Effector memory CD8-positive, alpha-beta T cell (primary cell): Measurements from ENCODE around the gene IGSF10.

ENCODE experiments used
- ATAC-seq: fragments of 150-1000 bp; cut with Tn5 transposase; replicated peaks from 2 replicates; pipeline ENCODE4 v1.10.0; 2021; ENCODE audit warnings: mild to moderate bottlenecking, moderate library complexity
- DNase-seq, 3 experiments: peaks; one replicate each; pipeline ENCODE4 v3.0.0; 2021
- H3K27ac Mint-ChIP-seq, 2 donors: one replicate each; pipeline ENCODE4 v1.8.0; 2022; ENCODE audit warnings: mild to moderate bottlenecking in 2 of 2, mixed read lengths in 2 of 2, moderate library complexity in 2 of 2
- H3K27me3 Mint-ChIP-seq, 2 donors: one replicate each; pipeline ENCODE4 v1.8.0; 2022; ENCODE audit warnings: mixed read lengths in 2 of 2
- H3K36me3 Mint-ChIP-seq: one replicate; pipeline ENCODE4 v1.8.0; 2022; ENCODE audit warnings: mild to moderate bottlenecking, moderate library complexity, mixed read lengths; ENCODE audit not compliant: insufficient read depth
- H3K4me1 Mint-ChIP-seq, 2 donors: one replicate each; pipeline ENCODE4 v1.8.0; 2022; ENCODE audit warnings: low read depth in 2 of 2, mixed read lengths in 2 of 2
- H3K4me3 Mint-ChIP-seq, 2 donors: one replicate each; pipeline ENCODE4 v1.8.0; 2022; ENCODE audit warnings: mild to moderate bottlenecking in 2 of 2, mixed read lengths in 2 of 2, moderate library complexity in 2 of 2
- H3K9me3 Mint-ChIP-seq, 2 donors: one replicate each; pipeline ENCODE4 v1.8.0; 2022; ENCODE audit warnings: mixed read lengths in 2 of 2

Gene IGSF10

GRCh38 chr3:151425627-151426340, 35.1 kb downstream of the IGSF10 start:
- H3K36me3 Mint-ChIP-seq, result no peaks in the 10 kb centered on the region
- peaks cover 9 to 17% of the 10 kb centered on the region in 2 donors for H3K27me3 Mint-ChIP-seq
- no peak overlapping the region for H3K27ac Mint-ChIP-seq
- ATAC-seq (no peak), DNase-seq (no peak)
- no peak overlapping the region for H3K4me3 Mint-ChIP-seq
- H3K4me1 Mint-ChIP-seq, result no peaks in the 10 kb centered on the region
- H3K9me3 Mint-ChIP-seq, result peaks cover under 1 to 8% of the 10 kb centered on the region in 2 donors

DNA sequence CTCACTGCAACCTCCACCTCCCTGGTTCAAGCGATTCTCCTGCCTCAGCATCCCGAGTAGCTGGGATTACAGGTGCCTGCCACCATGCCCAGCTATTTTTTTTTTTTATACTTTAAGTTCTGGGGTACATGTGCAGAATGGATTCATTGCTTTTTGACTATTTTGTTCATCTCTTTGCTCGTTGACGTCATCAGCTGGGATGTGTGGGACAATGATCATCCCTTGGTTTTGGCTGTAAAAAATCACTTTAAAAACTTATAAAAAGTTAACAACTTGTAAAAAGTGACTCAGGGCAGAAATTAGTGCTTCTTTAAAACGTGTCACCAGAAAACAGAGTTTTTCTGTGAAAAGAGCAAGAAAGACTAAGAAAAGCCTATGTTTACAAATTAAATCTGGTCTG, 37.8 kb downstream of the IGSF10 start:
- DNase-seq, result no peak
- no peaks in the 10 kb centered on the region for H3K4me1 Mint-ChIP-seq
- ATAC-seq, result no peak
- no peaks in the 10 kb centered on the region for H3K36me3 Mint-ChIP-seq
- peaks cover 0 to 10% of the 10 kb centered on the region in 2 donors for H3K27me3 Mint-ChIP-seq
- no peaks in the 10 kb centered on the region for H3K9me3 Mint-ChIP-seq
- H3K27ac Mint-ChIP-seq, result no peak overlapping the region
- H3K4me3 Mint-ChIP-seq, result no peak overlapping the region

GRCh38 chr3:151421938-151422337, 38.9 kb downstream of the IGSF10 start:
- Mint-ChIP-seq H3K27ac (no peak overlapping the region), H3K27me3 (peaks cover 0 to 10% of the 10 kb centered on the region in 2 donors), H3K36me3 (no peaks in the 10 kb centered on the region), H3K4me3 (no peak overlapping the region), H3K4me1 (no peaks in the 10 kb centered on the region), H3K9me3 (no peaks in the 10 kb centered on the region)
- ATAC-seq (no peak), DNase-seq (no peak)

GRCh38 chr3:151419806-151420205, 41.1 kb downstream of the IGSF10 start:
- Mint-ChIP-seq H3K27ac (no peak overlapping the region), H3K4me3 (no peak overlapping the region)

DNA sequence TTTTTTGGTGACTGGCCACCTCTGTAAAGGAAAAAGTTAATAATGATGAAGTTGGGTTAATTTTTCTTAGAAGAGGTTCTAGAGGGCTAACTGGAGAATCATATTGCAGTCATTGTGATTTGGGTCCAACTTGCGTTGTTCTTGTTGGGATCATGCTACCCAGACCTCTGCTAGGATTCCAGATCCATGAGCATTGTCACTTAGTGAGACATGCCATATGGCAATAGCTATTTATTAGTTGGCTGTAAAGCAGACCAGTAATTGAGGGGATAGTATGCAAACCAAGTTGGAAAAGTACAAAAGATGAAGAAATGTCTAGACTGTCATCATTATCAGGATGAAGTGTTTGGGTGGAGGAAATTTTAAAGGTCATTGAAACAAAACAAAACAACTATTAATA, 45.6 kb downstream of the IGSF10 start:
- H3K27me3 Mint-ChIP-seq, result peaks cover 0 to 7% of the 10 kb centered on the region in 2 donors
- H3K4me1 Mint-ChIP-seq, result no peaks in the 10 kb centered on the region

More at GRCh38 chr3:151419806-151420205, 41.1 kb downstream of the IGSF10 start:
- H3K9me3 Mint-ChIP-seq, result no peaks in the 10 kb centered on the region
- DNase-seq, result no peak
- H3K36me3 Mint-ChIP-seq, result no peaks in the 10 kb centered on the region
- H3K4me1 Mint-ChIP-seq, result no peaks in the 10 kb centered on the region
- peaks cover 0 to 16% of the 10 kb centered on the region in 2 donors for H3K27me3 Mint-ChIP-seq
- ATAC-seq, result no peak

GRCh38 chr3:151412989-151413388, 47.9 kb downstream of the IGSF10 start:
- Mint-ChIP-seq H3K4me1 (no peaks in the 10 kb centered on the region), H3K27ac (no peak overlapping the region), H3K36me3 (no peaks in the 10 kb centered on the region), H3K4me3 (no peak overlapping the region), H3K27me3 (peaks cover 0 to 7% of the 10 kb centered on the region in 2 donors), H3K9me3 (no peaks in the 10 kb centered on the region)
- DNase-seq, result no peak
- no peak for ATAC-seq

More for the DNA sequence above, 45.6 kb downstream of the IGSF10 start:
- DNase-seq (no peak), ATAC-seq (no peak)
- no peak overlapping the region for H3K4me3 Mint-ChIP-seq
- H3K27ac Mint-ChIP-seq, result no peak overlapping the region
- no peaks in the 10 kb centered on the region for H3K36me3 Mint-ChIP-seq
- H3K9me3 Mint-ChIP-seq, result no peaks in the 10 kb centered on the region
